Smooth muscle cell (in vitro differentiated cells): ENCODE results near the gene CFAP97. TPM values are rescaled to one million over a fixed set of nuclear protein-coding genes. Genes with fewer than 3 reads are reported as not detected.

Experiments
- DNase-seq: peaks from one replicate; lab custom pipeline; 2025; ENCODE audit not compliant: unreplicated experiment; lab: John Stamatoyannopoulos, UW
- H2AFZ ChIP-seq: fragments of 200-600 bp; sonication (generic); 2 replicates; pipeline ENCODE4 v1.6.0; 2016; ENCODE audit warnings: antibody characterized with exemption, low read depth, mild to moderate bottlenecking
- H3F3A ChIP-seq: fragments of 200-600 bp; sonication (generic); 2 replicates; pipeline ENCODE4 v1.6.0; 2017; ENCODE audit warnings: antibody characterized with exemption, low read depth
- H3K27ac ChIP-seq: fragments of 200-600 bp; sonication (generic); 2 replicates; pipeline ENCODE4 v1.5.1; 2016; ENCODE audit warnings: low read depth, mild to moderate bottlenecking
- H3K27me3 ChIP-seq: fragments of 200-600 bp; sonication (generic); 2 replicates; pipeline ENCODE4 v1.6.1; 2016; ENCODE audit warnings: low read depth, mild to moderate bottlenecking
- H3K36me3 ChIP-seq: fragments of 200-600 bp; sonication (generic); 2 replicates; pipeline ENCODE4 v1.5.1; 2016; ENCODE audit warnings: low read depth
- H3K4me1 ChIP-seq: fragments of 200-600 bp; sonication (generic); 2 replicates; pipeline ENCODE4 v1.5.1; 2016; ENCODE audit warnings: low read depth
- H3K4me2 ChIP-seq: fragments of 200-600 bp; sonication (generic); 2 replicates; pipeline ENCODE4 v1.6.0; 2016; ENCODE audit warnings: mild to moderate bottlenecking
- H3K4me3 ChIP-seq: fragments of 200-600 bp; sonication (generic); 2 replicates; pipeline ENCODE4 v1.5.1; 2016; ENCODE audit warnings: mild to moderate bottlenecking
- H3K79me2 ChIP-seq: fragments of 200-600 bp; sonication (generic); 2 replicates; pipeline ENCODE4 v1.6.0; 2016; ENCODE audit warnings: low read depth, mild to moderate bottlenecking
- H3K9ac ChIP-seq: fragments of 200-600 bp; sonication (generic); 2 replicates; pipeline ENCODE4 v1.6.0; 2016; ENCODE audit warnings: low read depth
- H3K9me3 ChIP-seq: fragments of 200-600 bp; sonication (generic); replicated peaks from 2 replicates; pipeline ENCODE4 v1.5.1; 2016; ENCODE audit warnings: low read depth
- H4K20me1 ChIP-seq: fragments of 200-600 bp; sonication (generic); 2 replicates; pipeline ENCODE4 v1.6.0; 2016; ENCODE audit warnings: low read depth
- WGBS: methylation state at CpG from one replicate; pipeline ENCODE4 v1.1.7; 2016; ENCODE audit warnings: low lambda C conversion rate; 5-methylcytosine and 5-hydroxymethylcytosine counted together
- polyA plus RNA-seq: library from polyadenylated mRNA; unstranded; fragments of >200 nt; fragmentation: Nextera tagmentation; extraction: Ambion mirVana; gene quantifications from 2 replicates; pipeline ENCODE4 v1.2.1, GENCODE V29; 2016
- total RNA-seq: library from RNA; depleted of rRNA; stranded (reverse); fragments of >200 nt; gene quantifications from 2 replicates; pipeline ENCODE4 v1.2.3, GENCODE V29; 2014
- TF ChIP-seq, protein P1 (sequence below): fragments of 200-600 bp; sonication (generic); IDR thresholded peaks from 2 replicates; pipeline ENCODE4 v1.5.1; 2017; ENCODE audit warnings: borderline replicate concordance, mild to moderate bottlenecking, antibody characterized with exemption; ENCODE audit not compliant: insufficient read depth, poor library complexity, severe bottlenecking

The CFAP97 gene
- total and polyA plus RNA-seq, 2 experiments from 2014 or later: 11.4 to 19.0 TPM

DNA sequence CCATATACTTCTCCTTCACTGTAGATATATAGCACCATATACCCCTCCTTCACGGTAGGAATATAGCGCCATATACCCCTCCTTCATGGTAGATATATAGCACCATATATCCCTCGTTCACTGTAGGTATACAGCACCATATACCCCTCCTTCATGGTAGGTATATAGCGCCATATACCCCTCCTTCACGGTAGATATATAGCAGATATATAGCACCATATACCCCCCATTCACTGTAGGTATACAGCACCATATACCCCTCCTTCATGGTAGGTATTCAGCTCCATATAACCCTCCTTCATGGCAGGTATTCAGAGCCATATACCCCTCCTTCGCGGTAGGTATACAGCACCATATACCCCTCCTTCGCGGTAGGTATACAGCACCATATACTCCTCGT is 18.1 kb upstream of the CFAP97 start:
- WGBS: 35% methylated on average over 8 of the region's 10 CpGs
- Histone ChIP-seq H3K4me3 (no peak overlapping the region), H3K27ac (no peak overlapping the region), H4K20me1 (peaks cover 42% of the 10 kb centered on the region), H2AFZ (no peak overlapping the region), H3K4me1 (no peaks in the 10 kb centered on the region), H3K9ac (no peak overlapping the region), H3K4me2 (no peak overlapping the region), H3K79me2 (peaks cover 53% of the 10 kb centered on the region), H3F3A (no peaks in the 10 kb centered on the region), H3K36me3 (no peaks in the 10 kb centered on the region), H3K9me3 (no peaks in the 10 kb centered on the region), H3K27me3 (no peaks in the 10 kb centered on the region)
- no peak for DNase-seq
- TF ChIP-seq, protein P1, sequence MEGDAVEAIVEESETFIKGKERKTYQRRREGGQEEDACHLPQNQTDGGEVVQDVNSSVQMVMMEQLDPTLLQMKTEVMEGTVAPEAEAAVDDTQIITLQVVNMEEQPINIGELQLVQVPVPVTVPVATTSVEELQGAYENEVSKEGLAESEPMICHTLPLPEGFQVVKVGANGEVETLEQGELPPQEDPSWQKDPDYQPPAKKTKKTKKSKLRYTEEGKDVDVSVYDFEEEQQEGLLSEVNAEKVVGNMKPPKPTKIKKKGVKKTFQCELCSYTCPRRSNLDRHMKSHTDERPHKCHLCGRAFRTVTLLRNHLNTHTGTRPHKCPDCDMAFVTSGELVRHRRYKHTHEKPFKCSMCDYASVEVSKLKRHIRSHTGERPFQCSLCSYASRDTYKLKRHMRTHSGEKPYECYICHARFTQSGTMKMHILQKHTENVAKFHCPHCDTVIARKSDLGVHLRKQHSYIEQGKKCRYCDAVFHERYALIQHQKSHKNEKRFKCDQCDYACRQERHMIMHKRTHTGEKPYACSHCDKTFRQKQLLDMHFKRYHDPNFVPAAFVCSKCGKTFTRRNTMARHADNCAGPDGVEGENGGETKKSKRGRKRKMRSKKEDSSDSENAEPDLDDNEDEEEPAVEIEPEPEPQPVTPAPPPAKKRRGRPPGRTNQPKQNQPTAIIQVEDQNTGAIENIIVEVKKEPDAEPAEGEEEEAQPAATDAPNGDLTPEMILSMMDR: no peak

DNA sequence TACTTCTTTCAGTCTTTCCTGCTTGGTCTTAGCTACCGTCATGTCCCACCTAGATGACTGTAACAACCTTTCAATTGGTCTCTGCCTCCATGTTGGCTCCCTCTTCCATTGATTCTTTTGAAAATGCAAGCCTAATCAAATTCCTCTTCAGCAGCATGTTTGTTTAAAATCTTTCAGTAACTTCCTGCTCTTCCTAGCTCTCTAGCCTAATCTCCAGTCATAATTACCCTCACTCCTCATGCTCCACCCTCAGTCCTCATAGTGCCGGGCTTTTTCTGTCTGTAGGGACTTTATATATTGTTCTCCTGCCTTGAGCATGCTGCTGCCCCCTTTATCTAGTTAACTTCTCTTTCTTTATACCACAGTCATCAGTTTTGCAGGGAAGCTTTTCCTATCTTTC is 17.7 kb upstream of the CFAP97 start:
- Histone ChIP-seq H3K27me3 (no peaks in the 10 kb centered on the region), H3F3A (no peaks in the 10 kb centered on the region), H3K79me2 (peaks cover 48% of the 10 kb centered on the region), H3K4me1 (no peaks in the 10 kb centered on the region), H3K9ac (no peak overlapping the region), H3K4me2 (no peak overlapping the region), H2AFZ (no peak overlapping the region), H3K27ac (no peak overlapping the region), H3K4me3 (no peak overlapping the region), H3K36me3 (no peaks in the 10 kb centered on the region), H3K9me3 (no peaks in the 10 kb centered on the region), H4K20me1 (peaks cover 38% of the 10 kb centered on the region)
- TF ChIP-seq, protein P1: no peak
- 84% methylated on average over 2 of the region's 2 CpGs for WGBS
- no peak for DNase-seq

DNA sequence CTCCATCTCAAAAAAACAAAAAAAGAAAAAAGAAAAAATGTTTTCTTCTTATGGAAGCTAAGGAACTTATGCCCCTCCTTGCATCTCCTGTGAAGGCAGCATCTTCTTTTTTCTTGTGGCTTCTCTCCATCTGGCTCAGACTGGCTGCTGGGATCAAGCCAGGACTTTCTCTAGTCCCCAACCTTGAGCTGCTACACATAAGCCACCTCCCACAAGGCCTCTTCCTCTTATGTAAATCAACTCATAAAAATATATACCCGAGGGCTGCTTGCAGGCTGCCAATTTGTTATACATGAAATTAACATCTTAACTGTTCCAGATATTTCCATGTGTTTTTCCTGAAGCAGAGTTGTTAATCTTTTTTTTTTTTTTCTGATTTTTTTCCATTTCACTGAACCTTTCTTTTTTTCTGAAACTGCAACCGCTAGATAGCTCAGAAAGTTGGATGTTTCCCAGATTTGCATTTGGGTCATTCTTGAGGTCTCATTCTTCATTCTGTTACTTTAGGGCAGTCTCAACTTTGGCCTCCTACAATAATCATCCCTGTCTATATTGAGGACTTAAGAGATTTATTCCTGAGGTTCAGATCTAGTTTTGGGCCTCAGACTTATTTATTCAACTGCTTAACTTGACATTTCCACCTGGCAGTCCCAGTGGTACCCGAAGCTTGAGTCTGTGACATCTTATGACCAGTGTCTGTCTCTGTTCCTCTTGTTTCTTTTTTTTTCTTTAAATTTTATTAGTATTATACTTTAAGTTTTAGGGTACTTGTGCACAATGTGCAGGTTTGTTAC is 15.9 kb upstream of the CFAP97 start:
- Histone ChIP-seq H3K27ac (no peak overlapping the region), H3K36me3 (no peaks in the 10 kb centered on the region), H2AFZ (no peak overlapping the region), H3K4me3 (no peak overlapping the region), H3K9me3 (no peaks in the 10 kb centered on the region), H3K9ac (no peak overlapping the region), H4K20me1 (peaks cover 22% of the 10 kb centered on the region), H3K4me2 (no peak overlapping the region), H3F3A (no peaks in the 10 kb centered on the region), H3K27me3 (no peaks in the 10 kb centered on the region), H3K4me1 (no peaks in the 10 kb centered on the region), H3K79me2 (peaks cover 36% of the 10 kb centered on the region)
- DNase-seq: no peak
- WGBS: 68% methylated on average over 3 of the region's 3 CpGs
- TF ChIP-seq, protein P1: no peak

DNA sequence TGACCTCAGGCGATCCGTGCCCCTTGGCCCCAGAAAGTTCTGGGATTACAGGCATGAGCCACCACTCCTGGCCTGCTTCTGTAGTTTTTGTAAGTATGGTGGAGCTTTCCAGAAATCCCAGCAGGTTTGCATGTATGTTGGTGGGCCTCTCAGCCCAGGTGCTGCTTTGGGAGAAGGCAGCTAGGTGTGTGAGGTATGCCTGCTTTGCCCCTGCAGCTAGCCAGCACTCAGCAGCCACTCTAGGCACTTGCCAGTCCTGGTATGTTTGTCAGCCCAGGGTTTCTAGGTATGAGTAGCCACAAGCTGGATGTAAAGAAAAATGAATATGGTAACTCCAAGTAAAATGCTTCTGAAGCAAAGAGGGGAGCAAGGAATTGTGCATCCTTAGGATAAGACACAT is 14.5 kb upstream of the CFAP97 start:
- H3K4me3 ChIP-seq: no peak overlapping the region
- H3K27me3 ChIP-seq: no peaks in the 10 kb centered on the region
- 100% methylated on average over 2 of the region's 2 CpGs for WGBS
- no peaks in the 10 kb centered on the region for H3K4me1 ChIP-seq
- H2AFZ ChIP-seq: no peak overlapping the region
- H3K79me2 ChIP-seq: peaks cover 40% of the 10 kb centered on the region
- H3K4me2 ChIP-seq: no peak overlapping the region
- DNase-seq: no peak
- H4K20me1 ChIP-seq: peaks cover 26% of the 10 kb centered on the region
- TF ChIP-seq, protein P1: no peak
- no peak overlapping the region for H3K27ac ChIP-seq
- no peaks in the 10 kb centered on the region for H3K36me3 ChIP-seq
- no peak overlapping the region for H3K9ac ChIP-seq
- no peaks in the 10 kb centered on the region for H3K9me3 ChIP-seq
- H3F3A ChIP-seq: no peaks in the 10 kb centered on the region
